Activated gamma-delta T cell treated with Interleukin-2 at 50 U/mL for 16 hours (primary cell): ENCODE results near the gene RNPEP.
"Not testable (repeated sequence)": the region's sequence is repeated elsewhere in the genome, so short reads cannot be mapped to it uniquely, and the experiment has no call there.

Source experiments
- DNase-seq: peaks from one replicate; pipeline ENCODE4 v3.0.0-alpha.2; 2020

RNPEP gene

DNA sequence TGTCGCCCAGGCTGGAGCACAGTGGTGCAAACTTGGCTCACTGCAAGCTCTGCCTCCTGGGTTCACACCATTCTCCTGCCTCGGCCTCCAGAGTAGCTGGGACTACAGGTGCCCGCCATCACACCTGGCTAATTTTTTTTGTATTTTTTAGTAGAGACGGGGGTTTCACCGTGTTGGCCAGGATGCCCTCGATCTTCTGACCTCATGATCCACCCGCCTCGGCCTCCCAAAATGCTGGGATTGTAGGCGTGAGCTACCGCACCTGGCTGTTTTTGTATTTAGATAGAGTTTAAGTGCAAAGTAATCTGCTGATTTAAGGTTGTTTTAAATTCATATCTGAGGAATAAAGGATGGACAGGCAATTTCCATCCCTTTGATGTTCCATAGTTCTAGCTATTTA, 20.1 kb upstream of the RNPEP start:
- DNase-seq = not testable (repeated sequence)

DNA sequence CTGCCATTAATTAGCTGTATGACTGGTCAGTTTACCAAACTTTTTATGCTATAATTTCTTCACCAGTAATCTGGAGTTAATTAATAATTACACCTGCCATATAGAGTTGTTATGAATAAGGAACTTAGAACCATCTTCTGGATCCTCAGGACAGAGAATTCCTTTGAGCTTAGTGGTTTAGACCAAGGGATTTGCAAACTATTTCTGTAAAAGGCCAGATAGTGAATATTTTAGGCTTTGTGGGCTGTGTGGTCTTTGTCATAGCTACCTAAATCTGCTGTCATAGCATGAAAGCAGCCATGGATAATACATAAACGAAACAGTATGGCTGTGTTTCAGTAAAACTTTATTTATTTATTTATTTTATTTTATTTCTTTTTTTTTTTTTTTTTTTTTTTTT, 18.2 kb upstream of the RNPEP start:
- no peak for DNase-seq

DNA sequence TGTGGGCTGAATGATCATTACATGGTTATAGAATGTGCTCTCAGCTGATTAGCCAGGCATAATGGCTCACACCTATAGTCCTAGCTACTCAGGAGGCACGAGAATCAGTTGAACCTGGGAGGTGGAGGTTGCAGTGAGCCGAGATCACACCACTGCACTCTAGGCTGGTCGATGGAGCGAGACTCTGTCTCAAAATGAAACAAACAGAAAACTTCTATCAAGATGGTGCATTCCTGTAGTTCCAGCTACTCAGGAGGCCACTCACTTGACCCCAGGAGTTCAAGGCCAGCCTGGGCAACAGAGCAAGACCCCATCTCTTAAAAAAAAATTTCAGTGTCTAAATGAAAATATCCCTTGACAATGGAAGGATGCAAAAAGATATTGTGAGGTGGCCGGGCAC, 16.3 kb upstream of the RNPEP start:
- DNase-seq = no peak

DNA sequence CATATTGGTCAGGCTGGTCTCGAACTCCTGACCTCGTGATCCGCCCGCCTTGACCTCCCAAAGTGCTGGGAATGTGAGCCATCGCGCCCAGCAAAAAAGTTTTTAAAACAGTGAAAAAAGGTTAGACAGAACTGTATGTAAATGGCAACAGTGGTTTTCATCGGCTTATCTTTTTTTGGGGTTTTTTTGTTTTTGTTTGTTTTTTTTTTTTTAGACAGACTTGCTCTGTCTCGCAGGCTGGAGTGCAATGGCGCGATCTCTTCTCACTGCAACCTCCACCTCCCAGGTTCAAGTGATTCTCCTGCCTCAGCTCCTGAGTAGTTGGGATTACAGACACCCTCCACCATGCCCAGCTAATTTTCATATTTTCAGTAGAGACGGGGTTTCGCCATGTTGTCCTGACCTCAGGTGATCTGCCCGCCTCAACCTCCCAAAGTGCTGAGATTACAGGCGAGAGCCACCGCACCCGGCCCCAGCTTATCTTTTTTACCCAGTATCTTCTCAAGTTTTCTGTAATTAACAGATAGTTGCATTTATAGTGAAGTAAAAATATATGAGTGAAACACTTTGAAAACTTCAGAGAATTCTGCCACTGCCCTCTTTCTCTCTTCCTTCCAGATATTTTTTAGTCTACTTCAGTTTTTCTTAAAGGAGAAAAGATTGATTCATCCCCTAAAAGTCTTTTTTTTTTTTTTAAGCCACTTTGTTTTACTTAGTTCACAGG, 14.1 kb upstream of the RNPEP start:
- DNase-seq = no peak

DNA sequence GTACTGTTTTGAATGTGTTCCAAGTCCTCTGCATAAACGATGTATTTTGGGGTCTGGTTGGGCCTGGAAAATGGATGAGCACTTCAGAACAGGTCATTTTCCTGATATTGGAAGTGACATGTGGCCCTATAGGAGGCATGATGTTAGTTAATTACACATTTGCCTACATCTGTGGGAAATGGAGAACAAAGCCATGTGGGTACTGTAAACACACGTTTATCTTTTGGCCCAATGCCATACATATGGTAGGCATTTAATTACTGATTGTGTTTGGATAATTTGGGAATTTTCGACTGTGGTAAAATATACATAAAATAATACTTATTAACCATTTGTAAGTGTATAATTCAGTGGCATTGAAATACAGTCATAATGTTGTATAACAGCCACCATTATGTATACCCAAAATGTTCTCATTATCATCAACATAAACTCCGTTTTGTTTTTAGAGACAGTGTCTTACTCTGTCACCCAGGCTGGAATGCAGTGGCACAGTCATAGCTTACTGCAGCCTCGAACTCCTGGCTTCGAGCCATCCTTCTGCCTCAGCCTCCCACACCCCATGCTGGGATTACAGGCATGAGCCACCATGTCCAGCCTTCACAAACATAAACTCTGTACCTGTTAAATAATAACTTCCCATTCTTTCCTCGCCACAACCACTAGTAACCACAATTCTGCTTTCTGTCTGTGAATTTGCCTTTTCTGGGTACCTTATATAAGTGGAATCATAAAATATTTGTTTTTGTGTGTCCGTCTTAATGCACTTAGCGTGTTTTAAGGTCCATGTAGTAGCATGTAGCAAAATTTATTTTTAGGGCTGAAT, 11.9 kb upstream of the RNPEP start:
- DNase-seq = no peak

DNA sequence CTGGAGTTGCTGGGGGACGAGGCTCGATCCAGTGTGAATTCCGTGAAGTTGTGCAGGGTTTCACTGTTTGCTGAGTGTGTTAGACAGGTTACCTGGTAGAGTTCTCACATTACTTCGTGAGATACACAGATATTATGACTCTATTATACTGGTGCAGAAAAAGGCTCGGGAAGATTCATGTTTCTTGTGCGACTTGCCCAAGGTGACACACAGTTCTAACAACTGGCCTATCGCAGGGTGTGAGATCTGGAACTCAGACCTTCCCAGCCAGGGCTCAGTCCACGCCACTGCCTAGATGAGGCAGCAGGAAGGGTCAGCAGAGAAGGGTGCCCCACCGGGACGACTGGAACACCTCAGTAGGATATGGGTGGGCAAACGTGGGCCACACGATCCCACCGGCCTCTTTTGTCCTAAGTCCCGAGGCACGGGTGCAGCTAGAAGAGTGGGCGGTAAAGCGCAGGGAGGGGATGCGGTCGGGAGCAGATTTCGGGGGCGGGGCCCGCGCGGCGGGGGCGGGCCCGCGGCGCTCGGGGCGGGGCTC, 296 bp upstream of the RNPEP start:
- DNase-seq = peak; percentile 67

DNA sequence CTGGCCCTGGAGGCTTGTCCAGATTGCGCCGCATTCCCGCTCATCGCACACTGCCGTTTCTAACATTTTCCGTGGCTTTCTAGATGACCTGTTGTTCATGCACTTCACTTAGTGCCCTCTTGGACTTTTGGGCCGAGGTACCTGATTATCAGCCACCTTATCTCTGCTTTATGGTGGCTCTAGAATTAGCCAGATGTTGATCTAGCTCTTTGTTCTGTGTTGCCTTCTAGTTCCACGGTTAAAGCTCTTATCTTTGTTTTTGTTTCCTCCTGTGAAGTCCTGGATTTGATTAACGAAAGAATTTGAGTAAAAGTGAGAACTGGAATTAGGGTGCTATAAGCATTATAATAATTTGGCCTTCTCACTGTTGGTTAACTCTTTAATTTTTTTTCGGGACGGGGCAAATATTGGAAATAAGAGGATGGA, 945 bp downstream of the RNPEP start:
- no peak for DNase-seq

DNA sequence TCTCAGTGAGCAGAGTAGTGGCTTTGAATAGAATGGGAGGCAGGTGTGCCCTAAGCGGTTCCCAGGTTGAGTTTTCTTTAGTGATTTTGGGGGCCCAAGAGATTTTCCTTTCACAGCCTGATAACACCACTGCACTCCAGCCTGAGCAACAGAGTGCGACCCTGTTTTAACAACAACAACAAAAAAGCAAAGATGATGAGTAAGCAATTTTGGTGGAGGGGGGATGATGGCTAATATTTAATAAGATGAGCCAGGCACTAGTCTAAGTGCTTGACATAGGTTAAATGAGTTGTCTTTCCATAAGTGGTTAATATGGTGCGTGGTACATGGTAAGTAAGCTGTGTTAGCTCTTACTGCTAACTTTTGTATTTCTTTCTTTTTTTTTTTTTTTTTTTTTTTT, 2.0 kb downstream of the RNPEP start:
- DNase-seq = no peak

DNA sequence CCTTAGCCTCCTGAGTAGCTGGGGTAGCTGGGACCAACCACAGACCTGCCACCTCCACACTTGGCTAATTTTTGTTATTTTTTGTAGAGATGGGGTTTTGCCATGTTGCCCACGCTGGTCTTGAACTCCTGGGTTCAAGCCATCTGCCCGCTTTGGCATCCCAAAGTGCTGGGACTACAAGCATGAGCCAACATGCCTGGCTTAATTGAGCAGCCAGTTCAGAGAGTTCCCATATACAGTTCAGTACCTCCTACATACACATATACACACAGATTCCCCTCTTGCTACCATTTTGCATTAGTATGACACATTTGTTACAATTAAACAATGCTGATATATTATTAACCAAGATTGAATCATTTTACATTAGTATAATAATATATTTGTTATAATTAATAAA, 2.9 kb downstream of the RNPEP start:
- no peak for DNase-seq

DNA sequence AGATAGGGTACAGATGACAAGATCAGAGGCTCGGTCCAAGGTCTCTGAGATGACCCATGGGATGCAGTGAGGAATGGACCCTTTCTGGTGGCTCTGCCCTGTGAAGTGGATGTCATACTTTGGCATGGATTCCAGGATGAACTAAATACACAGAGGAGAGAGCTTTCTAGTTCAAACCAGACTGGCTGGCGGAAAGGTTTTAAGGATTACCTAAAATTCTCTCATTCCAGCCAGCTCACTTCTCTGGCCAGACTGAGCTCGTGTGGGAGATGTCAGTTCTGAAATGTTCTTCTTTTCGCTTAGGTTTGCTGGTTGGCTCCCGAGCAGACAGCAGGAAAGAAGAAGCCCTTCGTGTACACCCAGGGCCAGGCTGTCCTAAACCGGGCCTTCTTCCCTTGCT, 6.2 kb downstream of the RNPEP start:
- DNase-seq = no peak

DNA sequence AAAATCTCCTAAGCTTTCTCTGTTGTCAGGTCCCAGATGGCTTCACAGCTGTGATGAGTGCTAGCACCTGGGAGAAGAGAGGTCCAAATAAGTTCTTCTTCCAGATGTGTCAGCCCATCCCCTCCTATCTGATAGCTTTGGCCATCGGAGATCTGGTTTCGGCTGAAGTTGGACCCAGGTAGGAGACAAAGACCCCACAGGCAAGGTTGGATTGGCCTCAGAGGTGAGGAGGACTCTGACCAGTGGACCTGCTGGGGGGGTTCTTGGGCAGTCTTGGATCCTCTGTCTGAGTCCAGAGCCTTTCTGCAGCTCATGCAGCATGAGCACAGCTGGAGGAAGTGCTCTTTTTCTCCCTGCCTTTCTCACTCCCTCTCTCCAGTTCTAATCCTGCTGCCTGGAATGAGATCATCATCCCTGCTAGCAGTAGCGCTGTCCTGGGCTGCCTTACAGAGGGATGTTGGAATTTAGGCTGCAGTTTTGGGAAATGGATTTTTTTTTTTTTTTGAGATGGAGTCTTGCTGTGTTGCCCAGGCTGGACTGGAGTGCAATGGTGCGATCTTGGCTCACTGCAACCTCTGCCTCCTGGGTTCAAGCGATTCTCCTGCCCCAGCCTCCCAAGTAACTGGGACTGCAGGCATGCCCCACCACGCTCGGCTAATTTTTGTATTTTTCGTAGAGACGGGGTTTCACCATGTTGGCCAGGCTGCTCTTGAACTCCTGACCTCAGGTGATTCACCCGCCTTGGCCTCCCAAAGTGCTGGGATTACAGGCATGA, 7.1 kb downstream of the RNPEP start:
- no peak for DNase-seq

DNA sequence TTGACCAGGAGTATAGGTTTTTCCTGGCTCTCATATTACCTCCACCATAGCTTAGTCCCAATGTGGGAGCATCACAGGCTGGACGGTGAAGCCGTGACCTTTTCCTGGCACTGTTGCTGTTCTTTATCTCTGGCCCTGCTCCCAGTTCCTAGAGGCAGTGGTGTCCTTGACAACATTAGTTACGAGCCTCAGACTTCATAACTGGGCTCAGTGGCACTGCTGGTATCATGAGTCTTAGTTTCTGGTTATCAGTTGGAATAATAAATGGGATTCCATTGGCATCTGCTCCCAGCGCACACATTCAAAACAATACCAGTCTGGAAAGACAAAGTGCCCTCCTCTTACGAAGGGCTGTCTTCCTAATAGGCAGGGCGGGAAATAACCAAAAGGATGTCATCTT, 8.0 kb downstream of the RNPEP start:
- no peak for DNase-seq

DNA sequence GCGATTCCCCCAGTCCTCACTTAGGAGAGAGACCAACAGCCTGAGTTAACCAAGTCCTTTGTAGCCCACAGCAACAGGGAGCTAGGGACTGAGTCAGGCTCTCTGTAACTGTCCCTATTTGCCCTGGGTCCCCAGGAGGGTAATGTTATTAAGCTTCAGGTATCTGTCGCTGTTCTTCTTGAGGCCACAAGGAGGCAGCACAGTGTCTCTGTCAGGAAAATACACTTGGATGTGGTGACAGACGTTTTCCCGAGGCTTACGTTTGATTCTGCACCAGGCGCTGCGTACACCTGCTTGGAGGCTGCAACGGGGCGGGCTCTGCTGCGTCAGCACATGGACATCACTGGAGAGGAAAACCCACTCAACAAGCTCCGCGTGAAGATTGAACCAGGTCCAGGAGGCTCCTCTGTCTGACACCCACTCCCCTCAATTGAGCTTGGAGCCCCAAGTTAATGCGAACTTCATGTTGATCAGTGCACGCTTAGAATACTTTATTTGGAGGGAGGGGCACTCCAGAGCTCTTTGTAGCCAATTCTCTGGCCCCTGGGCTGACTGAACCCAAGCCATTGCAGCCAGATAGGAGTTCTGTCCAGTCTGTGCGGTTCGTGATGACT, 17.3 kb downstream of the RNPEP start:
- DNase-seq = no peak

DNA sequence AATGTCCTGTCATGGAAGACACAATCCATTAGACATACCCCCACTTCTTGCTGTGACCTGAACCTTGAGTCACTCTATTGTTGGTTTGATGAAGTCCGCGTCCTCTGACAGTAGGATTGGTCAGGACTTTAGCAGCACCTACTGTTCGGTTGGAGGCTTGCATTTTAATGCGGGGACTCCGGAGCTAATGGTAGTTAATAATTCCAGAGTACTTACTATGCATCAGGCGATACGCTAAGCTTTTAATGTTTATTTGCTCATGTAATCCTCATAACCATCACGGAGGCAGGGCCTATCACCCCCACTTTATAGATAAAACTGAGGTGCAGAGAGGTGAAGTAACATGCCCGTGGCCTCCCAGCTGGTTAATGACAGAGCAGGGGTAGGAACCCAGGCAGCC, 20.1 kb downstream of the RNPEP start:
- DNase-seq = no peak

DNA sequence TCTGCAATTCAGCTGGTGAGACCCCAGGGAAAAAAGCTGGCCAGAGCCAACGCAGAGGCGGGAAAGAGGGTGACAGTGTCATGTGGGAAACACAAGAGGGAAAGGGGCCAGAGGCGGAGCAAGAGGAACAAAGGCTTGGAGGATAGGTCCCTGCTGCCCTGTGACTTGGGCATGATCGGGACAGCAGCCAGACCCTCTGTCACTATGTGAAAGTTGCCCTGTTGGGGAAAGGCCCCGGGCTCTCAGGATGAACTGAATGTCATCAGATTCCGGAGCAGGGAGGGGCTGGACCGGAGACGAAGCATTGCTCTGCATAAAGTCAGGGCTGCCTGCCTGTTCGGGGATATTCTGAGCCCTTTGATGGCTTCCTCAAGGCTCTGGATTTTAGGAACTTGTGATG, 22.3 kb downstream of the RNPEP start:
- DNase-seq = no peak

DNA sequence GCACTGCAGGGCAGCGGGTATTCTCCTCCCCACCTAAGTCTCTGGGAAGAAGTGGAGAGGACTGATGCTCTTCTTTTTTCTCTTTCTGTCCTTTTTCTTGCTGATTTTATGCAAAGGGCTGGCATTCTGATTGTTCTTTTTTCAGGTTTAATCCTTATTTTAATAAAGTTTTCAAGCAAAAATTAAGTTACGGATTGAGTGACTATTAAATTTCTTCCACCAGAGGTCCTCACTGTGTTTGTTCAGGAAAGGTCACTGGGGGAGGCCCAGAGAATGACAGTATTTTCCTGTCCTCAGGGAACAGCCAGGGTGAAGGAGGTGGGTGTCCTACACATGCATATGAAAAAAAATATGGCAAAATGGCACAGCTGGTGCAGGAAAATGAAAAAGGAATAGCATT, 23.5 kb downstream of the RNPEP start:
- DNase-seq = no peak

DNA sequence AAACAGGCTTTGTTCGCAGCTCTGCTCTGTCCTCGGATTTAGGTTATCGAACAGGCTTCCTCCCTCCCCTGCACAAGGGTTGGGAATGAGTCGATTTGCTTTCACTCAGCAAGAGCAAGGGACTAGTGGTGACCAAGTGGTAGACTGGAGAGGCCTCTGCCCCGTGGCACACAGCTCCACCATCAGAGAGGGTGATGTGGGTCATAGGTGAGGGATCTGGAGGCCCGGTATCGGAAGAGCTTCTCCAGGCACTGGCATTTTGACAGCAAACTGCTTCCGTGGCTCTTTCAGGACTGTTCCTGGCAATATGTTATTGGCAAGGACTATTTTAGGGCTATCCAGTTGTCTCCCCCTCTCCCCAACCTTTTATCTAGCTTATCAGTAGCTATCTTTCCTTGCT, 24.9 kb downstream of the RNPEP start:
- DNase-seq = no peak

DNA sequence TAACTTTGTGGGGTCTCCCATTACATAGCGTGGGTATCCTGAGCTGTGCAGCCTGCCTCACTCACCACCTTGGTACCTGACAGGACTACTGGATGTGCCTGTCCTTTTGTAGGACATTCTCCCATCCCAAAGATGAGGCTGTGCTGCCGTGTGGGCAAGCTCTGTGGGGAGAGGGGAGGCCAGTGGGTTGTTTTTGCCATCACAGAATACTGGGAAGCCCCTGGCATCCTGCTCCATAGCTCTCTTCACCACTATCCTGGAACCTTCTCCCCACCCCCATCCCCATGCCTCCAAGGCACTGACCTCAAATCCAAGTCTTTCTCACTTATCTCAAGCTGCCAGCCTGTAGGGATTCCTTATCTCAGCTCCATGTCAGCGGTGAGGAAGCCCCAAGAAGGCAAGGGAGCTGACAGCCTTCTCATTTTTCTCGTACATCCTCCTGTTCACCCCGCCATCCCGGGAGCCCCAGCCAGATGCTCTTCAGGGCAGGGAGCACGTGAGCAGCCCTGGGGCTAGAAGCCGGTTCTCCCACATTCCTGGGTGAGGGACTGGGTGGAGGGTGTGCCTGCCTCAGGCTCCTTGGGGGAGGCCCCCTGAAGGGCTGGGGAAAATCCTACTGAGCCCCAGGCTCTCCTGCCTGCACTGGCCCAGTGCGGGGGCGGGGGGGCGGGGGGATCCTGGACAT, 25.5 kb downstream of the RNPEP start:
- DNase-seq = no peak

DNA sequence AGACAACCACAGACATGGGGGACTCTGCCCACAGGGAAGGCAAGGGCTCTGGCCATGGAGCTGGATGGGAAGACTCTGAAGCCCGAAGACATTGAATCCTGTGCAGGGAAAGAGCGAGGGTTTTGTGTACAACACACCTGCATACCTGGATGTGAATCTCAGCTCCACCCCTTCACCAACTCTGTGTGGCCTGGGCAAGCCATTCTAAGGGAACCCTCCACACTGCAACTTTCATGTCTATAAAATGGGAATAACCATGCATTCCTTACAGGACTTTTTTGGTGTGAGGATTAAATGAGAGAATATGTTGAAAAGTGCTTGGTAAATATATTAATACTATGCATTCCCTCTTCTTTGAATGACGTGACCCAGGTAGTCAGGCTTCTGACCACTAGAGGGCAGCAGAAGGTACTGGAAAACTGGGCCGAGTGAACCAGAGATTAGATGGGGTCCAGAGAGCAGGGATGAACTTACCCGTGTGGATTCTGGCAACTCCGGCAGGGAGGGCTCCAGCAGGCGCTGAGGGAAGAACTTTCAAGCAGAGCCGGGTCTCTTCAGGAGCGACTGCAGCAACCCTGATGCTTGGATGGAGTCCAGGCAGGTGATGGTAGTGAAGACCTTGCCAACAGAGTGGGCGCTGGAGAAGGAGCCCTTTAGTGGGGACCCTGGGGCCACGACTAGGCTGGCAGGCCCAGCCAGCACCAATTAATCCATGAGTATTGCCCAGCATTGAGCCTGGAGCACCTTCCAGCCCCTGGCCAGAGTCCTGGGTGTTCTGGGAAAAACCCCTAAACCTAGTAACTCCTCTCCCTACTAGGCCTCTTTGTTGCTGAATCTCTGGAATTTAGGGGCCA, 27.1 kb downstream of the RNPEP start:
- DNase-seq = peak; percentile 57

DNA sequence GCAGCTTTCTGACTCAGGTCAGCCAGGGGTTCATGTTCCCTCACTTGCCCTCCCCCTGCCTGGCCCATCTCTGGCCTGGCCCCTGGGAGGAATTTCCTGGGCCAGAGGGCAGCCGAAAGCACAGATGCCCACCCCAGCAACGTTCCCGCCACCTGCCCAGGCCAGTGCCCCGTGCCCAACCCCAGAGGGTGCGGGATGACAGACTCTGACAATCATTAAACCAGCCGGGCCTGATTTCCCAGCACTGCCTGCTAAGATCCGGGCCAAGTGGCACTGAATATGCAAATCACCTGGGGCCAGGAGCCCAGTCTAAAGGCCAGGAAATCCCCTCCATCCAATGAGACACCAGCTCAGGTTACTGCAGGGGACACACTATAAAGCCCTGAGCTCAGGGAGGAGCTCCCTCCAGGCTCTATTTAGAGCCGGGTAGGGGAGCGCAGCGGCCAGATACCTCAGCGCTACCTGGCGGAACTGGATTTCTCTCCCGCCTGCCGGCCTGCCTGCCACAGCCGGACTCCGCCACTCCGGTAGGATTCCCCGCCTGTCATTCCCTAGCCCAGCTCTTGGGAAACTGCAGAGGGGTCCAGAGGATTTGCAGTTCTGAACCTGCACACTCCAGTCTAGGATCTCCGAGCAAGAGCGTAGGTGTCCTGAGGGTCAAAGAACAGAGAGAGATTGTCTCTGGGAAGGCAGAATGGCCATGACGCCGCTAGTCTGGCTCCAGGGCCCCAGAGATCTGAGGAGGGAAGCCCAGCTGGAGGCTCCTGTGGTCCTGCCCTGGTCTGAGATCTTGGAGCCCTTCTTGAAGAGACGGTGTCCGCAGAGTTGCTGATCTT, 27.9 kb downstream of the RNPEP start, which contains the start of gene ELF3:
Gene ELF3, plus strand, starts transcription at position 408 of the 836 bp plus-strand sequence. CDS start 550 bp downstream, outside the sequence.
- DNase-seq = no peak
